ENCODE results near the gene CREBRF.
A peak's percentile ranks its signal among the peaks of the same experiment; 100 is the strongest.
"Not testable (repeated sequence)": the region's sequence is repeated elsewhere in the genome, so short reads cannot be mapped to it uniquely, and the experiment has no call there.

CREBRF gene, protein sequence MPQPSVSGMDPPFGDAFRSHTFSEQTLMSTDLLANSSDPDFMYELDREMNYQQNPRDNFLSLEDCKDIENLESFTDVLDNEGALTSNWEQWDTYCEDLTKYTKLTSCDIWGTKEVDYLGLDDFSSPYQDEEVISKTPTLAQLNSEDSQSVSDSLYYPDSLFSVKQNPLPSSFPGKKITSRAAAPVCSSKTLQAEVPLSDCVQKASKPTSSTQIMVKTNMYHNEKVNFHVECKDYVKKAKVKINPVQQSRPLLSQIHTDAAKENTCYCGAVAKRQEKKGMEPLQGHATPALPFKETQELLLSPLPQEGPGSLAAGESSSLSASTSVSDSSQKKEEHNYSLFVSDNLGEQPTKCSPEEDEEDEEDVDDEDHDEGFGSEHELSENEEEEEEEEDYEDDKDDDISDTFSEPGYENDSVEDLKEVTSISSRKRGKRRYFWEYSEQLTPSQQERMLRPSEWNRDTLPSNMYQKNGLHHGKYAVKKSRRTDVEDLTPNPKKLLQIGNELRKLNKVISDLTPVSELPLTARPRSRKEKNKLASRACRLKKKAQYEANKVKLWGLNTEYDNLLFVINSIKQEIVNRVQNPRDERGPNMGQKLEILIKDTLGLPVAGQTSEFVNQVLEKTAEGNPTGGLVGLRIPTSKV

DNA sequence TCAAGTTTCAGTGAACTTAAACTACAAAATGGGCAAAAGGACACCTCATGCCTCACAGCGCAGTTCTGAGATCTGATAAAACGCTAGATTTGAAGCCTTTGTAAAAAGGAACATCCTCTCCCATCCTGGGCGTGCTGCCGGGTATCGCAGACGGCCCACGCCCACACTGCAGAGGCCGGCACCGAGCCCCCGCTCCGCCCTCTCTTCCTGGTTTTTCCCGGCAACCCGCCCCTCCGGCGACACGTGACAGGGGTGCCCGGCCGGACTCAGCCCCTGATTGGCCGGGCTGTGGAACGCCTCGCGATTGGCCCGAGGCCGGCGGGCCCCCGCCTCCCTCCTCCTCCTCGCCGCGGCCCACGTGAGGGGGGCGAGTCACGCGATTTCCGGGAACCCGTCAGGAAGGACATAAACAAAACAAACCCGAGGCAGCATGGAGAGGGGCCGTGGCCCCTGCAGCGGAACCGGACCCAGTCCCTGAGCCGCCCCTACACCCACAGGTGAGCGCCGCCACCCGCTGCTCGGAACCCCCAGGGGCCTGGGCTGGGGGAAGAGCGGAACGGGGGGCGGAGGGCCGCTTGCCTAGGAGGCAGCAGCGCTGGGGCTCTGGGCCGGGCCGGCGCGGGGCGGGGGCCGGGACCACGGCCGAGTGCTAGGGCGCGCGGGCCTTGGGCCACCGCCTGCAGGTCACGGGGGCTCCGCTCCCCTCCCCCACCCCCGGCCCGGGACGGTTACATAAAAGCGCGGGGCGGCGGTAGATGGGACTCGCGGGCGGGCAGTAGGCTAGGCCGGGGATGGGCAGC is at the start of gene CREBRF:
Gene CREBRF, plus strand, starts transcription at position 370 of the 800 bp plus-strand sequence. CDS start 24,424 bp downstream, outside the sequence.
- peak; percentile 95 for DNase-seq

DNA sequence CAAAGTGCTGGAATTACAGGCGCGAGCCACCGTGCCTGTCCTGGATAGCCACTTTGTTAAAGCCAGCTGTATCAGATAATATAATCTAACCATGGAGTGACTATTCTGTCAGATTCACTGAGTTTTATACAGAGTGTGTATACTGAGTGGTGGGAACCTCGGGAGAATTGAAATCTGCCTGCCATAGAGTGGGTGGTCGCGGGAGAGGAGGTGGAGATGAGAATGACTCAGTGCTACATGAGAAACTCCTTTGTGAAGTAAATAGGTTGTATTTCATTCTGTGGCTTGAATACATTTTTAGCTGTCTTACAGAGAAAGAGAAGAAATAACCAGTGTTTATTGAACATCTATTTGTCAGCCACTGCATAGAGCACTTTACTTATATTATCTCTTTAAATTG is 46.1 kb upstream of the CREBRF start:
- DNase-seq, result peak; percentile 27

DNA sequence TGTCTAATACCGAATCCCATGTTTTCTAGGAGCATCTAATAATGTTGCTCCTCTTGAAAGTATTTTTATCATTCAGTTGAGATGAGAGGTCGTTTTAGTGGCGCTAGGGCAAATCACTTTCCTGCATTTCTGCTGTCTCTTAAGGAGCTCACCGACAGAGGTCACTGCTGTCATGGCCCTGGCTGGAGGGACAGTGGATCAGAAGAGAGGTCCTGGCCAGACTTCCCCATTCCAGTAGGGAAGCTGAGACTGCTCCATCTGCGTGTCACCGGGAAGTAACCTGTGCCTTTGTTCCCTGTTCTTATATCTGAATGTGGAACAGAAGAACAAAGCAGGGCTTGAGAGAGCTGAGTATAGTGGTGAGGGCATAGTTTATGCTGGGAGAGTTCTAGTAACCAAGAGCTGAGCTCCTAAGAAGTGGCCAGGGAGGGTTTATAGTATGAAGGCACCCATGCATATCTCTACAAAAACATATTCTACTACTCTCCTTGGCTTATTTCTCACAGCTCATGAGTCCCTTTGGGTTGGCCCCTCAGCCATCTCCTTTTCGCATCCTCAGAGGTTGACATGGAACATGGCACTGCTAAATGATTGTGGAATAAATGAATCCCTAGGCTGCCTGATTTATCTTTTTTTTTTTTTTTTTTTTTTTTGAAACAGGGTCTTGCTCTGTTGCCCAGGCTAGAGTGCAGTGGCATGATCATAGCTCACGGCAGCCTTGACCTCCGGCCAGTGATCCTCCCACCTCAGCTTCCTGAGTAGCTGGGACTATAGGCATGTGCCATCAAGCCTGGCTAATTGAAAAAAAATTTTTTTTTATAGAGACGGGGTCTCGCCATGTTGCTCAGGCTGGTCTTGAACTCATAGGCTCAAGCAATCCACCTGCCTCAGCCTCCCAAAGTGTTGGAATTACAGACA is 45.3 kb upstream of the CREBRF start:
- DNase-seq, result peak; percentile 51

DNA sequence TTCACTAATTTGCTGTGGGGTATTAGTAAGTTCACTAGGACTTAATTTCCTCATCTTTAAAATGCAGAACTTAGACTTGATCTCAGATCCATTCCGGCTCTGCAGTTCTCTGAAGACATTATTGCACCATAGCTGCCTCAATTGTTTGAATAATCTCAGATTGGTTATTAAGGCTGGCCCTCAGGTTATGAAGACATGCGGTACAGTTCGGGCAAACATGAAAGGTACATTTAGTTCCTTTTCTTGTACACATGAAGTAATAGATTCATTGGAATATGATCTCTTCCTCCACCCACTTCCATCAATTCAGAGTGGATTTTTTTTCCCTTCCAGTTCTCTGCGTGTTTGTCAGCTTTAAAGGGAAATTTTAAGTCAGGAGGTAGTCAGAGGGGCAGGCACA is 44.6 kb upstream of the CREBRF start:
- DNase-seq, result no peak

DNA sequence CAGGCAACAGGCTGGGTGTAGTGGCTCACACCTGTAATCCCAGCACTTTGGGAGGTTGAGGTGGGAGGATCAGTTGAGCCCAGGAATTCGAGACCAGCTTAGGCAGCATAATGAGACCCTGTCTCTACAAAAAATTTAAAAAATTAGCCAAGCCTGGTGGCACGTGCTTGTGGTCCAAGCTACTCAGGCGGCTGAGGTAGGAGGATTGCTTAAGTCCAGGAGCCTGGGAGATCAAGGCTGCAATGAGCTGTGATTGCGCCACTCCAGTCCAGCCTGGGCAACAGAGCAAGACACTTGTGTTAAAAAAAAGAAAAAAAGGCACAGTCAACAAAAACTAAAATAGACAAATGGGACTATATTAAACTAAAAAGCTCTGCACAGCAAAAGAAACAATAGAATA is 43.3 kb upstream of the CREBRF start:
- no peak for DNase-seq

DNA sequence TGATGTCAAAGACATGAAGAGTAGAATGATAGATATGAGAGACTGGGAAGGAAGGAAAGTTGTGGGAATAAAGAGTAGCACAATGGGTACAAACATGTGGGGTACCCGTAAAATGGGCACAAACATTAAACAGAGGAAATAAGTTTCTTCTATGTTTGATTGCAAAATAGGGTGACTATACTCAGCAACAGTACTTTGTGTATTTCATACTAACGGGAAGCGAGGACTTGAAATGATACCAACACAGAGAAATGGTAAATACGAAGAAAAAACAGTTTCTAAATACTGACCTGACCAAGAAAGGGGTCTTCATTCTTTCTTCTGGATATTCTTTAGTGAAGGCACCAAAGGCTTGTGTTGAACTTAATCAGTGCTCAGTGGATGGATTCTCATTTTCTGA is 41.5 kb upstream of the CREBRF start:
- DNase-seq, result no peak

DNA sequence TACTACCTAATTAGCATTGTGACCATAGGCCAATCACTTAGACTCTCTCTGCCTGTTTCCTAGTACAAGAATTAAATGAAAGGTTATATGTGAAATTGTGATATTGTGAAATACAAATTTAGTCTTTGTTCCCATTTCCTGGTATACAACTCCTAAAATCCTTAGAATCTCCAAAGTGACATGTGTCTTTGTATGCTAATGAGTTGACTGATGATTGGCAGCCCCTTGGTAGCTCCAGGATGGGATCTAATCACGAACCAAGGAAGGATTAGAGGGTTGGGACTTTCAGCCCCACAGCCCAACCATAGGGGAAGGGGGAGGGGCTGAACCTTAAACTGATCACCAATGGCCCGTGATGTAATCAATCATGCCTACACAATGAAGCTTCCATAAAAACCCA is 41.0 kb upstream of the CREBRF start:
- DNase-seq, result no peak

DNA sequence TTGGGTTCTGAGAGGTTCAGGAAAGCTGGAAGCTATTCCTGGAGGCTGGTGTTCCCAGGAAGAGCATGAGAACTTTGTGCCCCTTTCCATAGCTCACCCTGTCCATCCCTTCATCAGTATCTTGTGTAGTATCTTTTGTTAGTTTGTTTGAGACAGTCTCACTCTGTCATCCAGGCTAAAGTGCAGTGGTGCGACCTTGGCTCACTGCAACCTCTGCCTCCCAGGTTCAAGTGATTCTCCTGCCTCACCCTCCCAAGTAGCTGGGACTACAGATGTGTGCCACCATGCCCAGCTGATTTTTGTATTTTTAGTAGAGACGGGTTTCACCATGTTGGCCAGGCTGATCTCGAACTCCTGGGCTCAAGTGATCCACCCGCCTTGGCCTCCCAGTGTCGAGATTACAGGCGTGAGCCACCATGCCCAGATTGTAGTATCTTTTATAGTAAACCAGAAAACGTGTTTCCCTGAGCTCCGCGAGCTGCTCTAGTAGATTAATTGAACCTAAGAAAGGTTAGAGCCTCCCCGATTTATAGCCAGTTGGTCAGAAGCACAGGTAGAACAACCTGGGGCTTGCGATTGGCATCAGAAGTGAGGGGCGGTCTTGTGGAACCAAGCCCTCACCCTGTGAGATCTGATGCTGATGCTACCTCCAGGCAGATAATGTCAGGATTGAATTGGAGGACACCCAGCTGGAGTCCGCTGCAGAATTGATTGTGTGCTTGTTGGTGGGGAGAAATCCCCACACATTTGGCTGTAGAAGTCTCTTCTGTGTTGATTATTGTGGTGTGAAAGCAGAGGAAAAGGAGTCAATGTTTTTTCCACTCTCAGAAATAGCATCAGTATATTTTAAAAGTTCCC is 40.3 kb upstream of the CREBRF start:
- no peak for DNase-seq

DNA sequence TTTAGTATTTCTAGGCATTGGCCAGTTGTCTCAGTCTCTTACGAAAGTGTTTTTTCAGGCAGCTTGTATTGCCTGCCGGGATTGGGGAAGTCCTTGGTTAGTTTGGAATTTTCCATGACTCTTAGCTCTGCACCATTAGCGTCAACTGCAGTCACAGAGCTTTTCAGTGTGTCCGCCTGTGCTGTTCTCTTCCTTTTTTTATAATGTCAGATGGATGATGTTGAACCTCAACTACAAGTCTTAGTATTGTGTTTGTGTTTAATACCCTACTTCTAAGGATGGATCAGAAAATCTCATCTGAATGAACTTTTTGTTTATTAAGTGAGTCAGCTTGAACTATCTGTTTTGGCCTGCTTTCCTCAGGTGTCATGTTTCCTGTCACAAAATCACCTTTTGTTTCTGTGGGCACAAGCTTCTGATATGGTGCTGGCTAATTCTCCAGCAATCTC is 39.5 kb upstream of the CREBRF start:
- peak; percentile 22 for DNase-seq

DNA sequence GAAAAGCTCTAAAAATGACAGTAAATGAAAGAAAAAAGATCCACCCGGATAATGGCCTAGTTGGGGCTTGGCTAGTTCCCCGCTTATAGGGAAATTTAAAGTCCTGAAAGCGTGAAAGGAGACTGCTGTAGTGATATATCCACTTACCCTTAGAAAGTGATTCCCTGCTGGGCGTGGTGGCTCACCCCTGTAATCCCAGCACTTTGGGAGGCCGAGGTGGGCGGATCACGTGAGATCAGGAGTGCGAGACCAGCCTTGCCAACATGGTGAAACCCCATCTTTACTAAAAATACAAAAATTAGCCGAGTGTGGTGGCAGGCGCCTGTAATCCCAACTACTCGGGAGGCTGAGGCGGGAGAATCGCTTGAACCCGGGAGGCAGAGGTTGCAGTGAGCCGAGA is 39.1 kb upstream of the CREBRF start:
- DNase-seq, result not testable (repeated sequence)

DNA sequence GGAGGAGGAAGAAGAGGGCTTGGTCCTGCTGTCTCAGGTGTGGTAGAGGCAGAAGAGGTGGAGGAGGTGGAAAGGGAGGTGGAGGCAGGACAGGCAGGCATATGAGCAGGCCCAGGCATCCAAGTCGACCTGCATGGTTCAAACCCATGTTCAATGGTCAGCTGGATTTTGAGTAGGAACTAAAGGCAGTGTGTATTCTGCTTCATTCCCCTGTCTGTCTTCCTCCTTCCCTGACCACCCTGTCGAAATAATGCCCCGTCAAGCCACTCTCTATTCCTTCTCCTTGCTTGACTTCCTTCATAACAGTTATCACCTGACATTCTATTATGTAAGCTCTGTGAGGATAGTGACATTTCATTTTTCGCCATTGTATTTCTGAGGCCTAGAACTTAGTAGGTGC is 37.8 kb upstream of the CREBRF start:
- no peak for DNase-seq

DNA sequence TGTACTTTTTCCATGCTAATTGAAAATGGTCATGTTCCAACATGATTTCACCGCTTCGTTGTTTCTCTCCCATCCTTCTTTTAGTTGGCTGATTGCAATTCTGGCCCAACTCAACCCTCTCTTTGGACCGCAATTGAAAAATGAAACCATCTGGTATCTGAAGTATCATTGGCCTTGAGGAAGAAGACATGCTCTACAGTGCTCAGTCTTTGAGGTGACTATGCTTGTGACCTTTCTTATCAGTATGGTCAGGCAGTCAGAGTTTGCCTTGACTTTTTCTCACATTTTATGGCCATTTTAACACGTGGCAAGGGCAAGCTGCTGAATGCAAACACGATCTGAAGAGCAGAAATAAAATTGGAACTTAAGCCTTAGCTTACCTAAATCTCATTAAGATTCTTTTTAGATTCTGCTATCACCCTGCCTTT is 36.0 kb upstream of the CREBRF start:
- DNase-seq, result no peak

DNA sequence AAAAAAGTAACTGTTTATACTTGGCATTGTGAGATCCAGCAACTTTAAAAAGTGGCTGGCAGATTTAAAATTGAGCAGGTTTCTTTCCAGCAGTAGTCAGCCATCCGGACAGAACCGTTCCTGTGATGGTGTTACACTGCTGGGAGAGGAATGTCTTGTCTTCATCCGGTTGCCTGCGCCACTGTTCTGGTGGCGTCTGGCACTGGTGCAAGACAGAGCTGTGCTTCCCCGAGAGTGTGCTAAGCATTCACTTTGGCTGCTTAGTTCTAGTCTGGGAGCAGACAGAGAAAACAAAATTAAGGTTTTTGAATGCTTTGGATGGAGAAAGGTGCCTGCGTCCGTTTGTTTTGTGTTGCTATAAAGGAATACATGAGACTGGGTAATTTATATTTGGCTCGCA is 35.5 kb upstream of the CREBRF start:
- no peak for DNase-seq

DNA sequence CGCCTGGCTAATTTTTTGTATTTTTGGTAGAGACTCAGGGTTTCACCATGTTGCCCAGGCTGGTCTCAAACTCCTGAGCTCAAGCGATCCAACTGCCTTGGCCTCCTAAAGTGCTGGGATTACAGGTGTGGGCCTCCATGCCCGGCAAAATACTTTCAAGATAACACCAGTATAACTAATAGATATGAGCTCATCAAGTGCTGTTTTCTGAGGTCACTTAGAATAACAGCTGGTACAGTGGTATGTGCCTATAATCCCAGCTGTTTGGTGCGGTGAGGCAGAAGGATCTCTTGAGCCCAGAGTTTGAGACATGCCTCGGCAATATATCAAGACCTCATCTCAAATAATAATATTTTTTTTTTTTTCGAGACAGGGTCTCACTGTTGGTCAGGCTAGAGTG is 30.5 kb upstream of the CREBRF start:
- no peak for DNase-seq

DNA sequence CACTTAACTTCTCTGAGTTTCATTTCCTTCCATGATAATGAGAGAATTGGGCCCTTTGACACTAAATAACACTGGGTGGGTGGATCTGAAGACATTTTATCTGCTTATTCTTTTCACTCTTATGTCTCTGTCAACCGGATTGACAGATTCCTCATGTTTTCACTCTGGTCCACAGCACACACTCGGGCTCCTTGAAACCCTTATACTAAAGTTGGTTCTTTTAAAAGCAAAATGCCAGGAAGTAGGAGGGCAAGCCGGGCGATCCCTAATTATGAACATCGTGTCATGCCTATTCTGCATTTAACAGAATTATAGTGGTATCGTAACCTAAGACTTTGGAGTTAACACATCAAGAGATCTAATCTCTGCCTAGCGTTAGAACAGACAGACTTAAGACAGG is 28.2 kb upstream of the CREBRF start:
- DNase-seq, result no peak

DNA sequence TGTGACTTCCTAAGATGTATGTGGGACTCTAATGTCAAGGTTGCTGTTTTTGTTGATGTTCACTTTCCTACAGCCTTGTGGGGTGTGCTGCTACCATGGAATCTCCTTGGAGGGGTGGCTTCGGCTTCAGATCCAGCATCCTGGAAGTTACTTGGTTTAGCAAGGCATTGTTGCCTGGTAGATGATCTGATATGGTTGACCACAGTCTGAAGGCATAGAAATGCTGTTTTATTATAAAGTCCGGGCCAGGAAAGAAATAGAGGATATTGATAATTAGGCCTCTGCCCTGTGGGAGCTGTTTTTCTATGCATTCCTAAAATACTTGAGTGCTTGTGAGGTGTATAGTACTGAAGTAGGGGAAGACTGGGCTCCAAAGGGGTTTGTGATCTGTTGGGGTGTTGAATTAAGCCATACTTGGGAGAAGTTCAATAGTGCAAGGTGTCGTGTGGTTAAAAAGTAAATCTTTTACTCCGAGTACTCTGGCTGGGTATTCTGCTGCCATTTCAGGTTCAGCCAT is 27.3 kb upstream of the CREBRF start:
- DNase-seq, result no peak

DNA sequence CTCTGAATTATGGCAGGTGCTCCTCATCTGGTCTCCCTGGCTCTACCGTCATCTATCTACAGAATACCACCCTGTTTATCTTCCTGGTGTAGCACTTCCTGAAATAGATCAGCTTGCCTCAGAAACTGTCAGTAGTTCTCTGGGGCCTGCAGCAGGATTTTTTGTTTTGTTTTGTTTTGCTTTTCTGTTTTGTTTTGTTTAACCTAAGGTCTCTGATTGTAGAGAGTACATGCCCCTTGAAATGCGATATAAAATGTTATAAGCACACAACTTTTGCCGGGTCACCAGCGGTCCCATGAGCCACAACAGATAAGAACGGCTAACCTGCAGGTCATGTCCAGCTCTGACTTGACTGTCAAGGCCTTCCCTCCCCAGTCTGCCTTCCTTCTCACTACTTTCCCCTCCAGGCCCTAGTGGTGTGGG is 26.6 kb upstream of the CREBRF start:
- DNase-seq, result no peak

DNA sequence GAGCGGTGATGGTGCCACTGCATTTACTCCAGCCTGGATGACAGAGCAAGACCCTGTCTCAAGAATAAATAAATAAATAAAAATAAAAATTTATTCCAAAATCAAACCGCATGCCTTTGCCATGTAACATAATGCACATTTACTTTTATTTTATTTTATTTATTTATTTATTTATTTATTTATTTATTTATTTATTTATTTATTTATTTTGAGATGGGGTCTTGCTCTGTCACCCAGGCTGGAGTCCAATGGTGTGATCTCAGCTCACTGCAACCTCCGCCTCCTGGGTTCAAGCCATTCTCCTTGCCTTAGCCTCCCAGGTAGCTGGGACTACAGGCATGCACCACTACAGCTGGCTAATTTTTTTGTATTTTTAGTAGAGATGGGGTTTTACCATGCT is 24.1 kb upstream of the CREBRF start:
- DNase-seq, result not testable (repeated sequence)

DNA sequence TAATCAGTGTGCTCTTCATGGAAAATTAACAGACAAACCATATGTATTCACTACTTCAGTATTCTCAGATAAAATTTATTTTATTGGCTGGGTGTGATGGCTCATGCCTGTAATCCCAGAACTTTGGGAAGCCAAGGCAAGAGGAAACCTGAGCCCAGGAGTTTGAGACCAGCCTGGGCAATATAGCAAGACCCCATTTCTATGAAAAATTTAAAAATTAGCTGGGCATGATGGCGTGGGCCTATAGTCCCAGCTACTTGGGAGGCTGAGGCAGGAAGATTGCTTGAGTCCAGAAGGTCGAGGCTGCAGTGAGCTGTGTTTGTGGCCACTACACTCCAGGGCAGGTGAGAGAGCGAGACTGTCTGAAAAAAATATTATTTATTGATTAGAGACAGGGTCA is 23.4 kb upstream of the CREBRF start:
- no peak for DNase-seq

DNA sequence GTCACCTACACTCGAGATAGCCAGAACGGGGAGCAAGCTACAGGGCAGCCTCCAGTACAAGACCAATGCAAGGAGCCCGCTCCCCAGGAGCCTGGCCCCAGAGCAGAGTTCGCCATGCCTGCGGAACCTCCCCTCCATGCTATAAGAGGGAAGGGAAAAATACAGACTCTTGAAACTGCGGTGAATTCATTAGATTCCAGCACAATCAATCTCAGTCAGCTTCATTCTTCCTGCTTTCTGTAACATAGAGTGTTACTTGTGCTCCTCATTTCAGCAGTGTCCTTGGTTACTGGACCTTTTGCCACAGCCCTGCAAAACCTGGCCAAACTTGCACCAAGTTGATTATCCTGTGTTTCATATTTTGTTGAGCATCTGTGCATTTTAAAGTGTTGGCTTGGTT is 22.2 kb upstream of the CREBRF start:
- DNase-seq, result no peak
